SU-DHL-6 (cell line): ENCODE measurements around the gene CCDC85B.

Experiments
- CTCF ChIP-seq: fragments of 200-600 bp; sonication (generic); IDR thresholded peaks from one replicate; pipeline ENCODE4 v1.5.1; 2017; ENCODE audit warnings: antibody characterized with exemption, mild to moderate bottlenecking, low read length, moderate library complexity; ENCODE audit not compliant: insufficient read depth, poor library complexity, severe bottlenecking
- EZH2phosphoT487 ChIP-seq: fragments of 200-600 bp; sonication (generic), shearing (Covaris generic); conservative IDR thresholded peaks from 2 replicates; pipeline ENCODE4 v1.6.1; 2018; ENCODE audit warnings: mild to moderate bottlenecking, antibody characterized with exemption, low read length, moderate library complexity, mixed read lengths

- TF ChIP-seq CTCF (no peak), EZH2phosphoT487 (no peak)
Observed at GRCh38 chr11:65866509-65867283, 23.8 kb upstream of the CCDC85B start.
